Breast epithelium (tissue), 3 donors: ENCODE measurements around the gene ABCC4.

Experiments
- CTCF ChIP-seq, 3 donors: fragments of 450-650 bp; IDR thresholded peaks; one replicate each; pipeline ENCODE4 v1.5.1; 2016 to 2017; ENCODE audit warnings: antibody characterized with exemption in 3 of 3, mild to moderate bottlenecking in 3 of 3, moderate library complexity in 3 of 3
- POLR2A ChIP-seq: fragments of 450-650 bp; IDR thresholded peaks from one replicate; pipeline ENCODE4 v1.6.1; 2016; ENCODE audit warnings: antibody characterized with exemption, mild to moderate bottlenecking, moderate library complexity
- POLR2AphosphoS5 ChIP-seq, 3 donors: sonication (generic); formaldehyde crosslinking; IDR thresholded peaks; one replicate each; pipeline ENCODE4 v1.6.1; 2017; ENCODE audit warnings: antibody characterized with exemption in 3 of 3

GRCh38 chr13:95231393-95231792, 69.9 kb downstream of the ABCC4 start:
- TF ChIP-seq POLR2A (no peak), CTCF (IDR thresholded peaks at IDR 0.05) (no peak), POLR2AphosphoS5 (IDR thresholded peaks at IDR 0.05) (no peak)
